GM12878 (cell line): ENCODE data around the gene KIAA1586. TPM values are rescaled to one million over a fixed set of nuclear protein-coding genes. Genes with fewer than 3 reads are reported as not detected.
"Not testable (repeated sequence)": the region's sequence is repeated elsewhere in the genome, so short reads cannot be mapped to it uniquely, and the experiment has no call there.

ENCODE experiments used
- ATAC-seq: fragments of 200-7000 bp; cut with Tn5 transposase; 3 replicates; pipeline ENCODE4 v1.9.1; 2020; ENCODE audit warnings: mild to moderate bottlenecking, moderate library complexity
- BruUV-seq: library from RNA; stranded (reverse); fragments of 400-500 nt; replicated peaks from 2 replicates; lab custom pipeline; 2021; lab: Mats Ljungman, UMichigan
- CTCF ChIA-PET: fragments of 300-600 bp; sonication (Branson Sonifier 250); formaldehyde crosslinking; extraction: SDS; loops from one replicate; lab custom pipeline; 2021; ENCODE audit warnings: inconsistent platforms; lab: Yijun Ruan, JAX
- POLR2A ChIA-PET: fragments of 350-600 bp; formaldehyde crosslinking; extraction: SDS; loops from one replicate; lab custom pipeline; 2021; ENCODE audit warnings: inconsistent platforms; lab: Charles Lee
- RAD21 ChIA-PET: fragments of 300-600 bp; sonication (Branson Sonifier 250); formaldehyde crosslinking; loops from one replicate; lab custom pipeline; 2023; ENCODE audit warnings: antibody characterized with exemption; ENCODE audit not compliant: unreplicated experiment; lab: Charles Lee
- SMC1A ChIA-PET: fragments of 300-600 bp; sonication (Branson Sonifier 250); formaldehyde crosslinking; loops from one replicate; lab custom pipeline; 2023; ENCODE audit not compliant: unreplicated experiment, uncharacterized antibody; lab: Charles Lee
- DNase-seq: peaks from one replicate; pipeline ENCODE4 v3.0.0-alpha.2; 2011; ENCODE audit warnings: low read depth, low spot score
- FAIRE-seq: peaks from 3 replicates; lab custom pipeline; 2011; peaks lifted over from hg19 to GRCh38; lab: Jason Lieb, UNC
- H2AFZ ChIP-seq: 2 replicates; pipeline ENCODE4 v1.6.0; 2011; ENCODE audit warnings: low read depth, low read length, control low read depth; ENCODE audit not compliant: control insufficient read depth
- H3K27ac ChIP-seq: 2 replicates; pipeline ENCODE4 v1.5.1; 2011; ENCODE audit warnings: control low read depth; ENCODE audit not compliant: control insufficient read depth, insufficient read depth
- H3K27me3 ChIP-seq, 2 experiments: replicated peaks in 1 of 2; 2 replicates each; pipeline versions ENCODE4 v1.6.0 to v1.6.1; 2011; ENCODE audit warnings: low read length in 1 of 2; ENCODE audit not compliant: control insufficient read depth in 2 of 2, insufficient read depth in 2 of 2
- H3K36me3 ChIP-seq, 2 experiments: 2 replicates each; pipeline ENCODE4 v1.5.1; 2011; ENCODE audit warnings: low read length in 1 of 2; ENCODE audit not compliant: control insufficient read depth in 2 of 2, insufficient read depth in 2 of 2
- H3K4me1 ChIP-seq: 2 replicates; pipeline ENCODE4 v1.6.1; 2011; ENCODE audit warnings: mild to moderate bottlenecking, low read length, moderate library complexity, mixed read lengths; ENCODE audit not compliant: control insufficient read depth, insufficient read depth
- H3K4me2 ChIP-seq: 2 replicates; pipeline ENCODE4 v1.6.0; 2011; ENCODE audit warnings: control low read depth; ENCODE audit not compliant: control insufficient read depth, insufficient read depth
- H3K4me3 ChIP-seq: fragments of 200-600 bp; sonication (generic); 2 replicates; pipeline ENCODE4 v1.5.1; 2016
- H3K79me2 ChIP-seq: 2 replicates; pipeline ENCODE4 v1.6.0; 2011; ENCODE audit warnings: low read length; ENCODE audit not compliant: control insufficient read depth, insufficient read depth
- H3K9ac ChIP-seq: 2 replicates; pipeline ENCODE4 v1.8.0; 2011; ENCODE audit warnings: low read length, control low read depth, mixed read lengths; ENCODE audit not compliant: control insufficient read depth, insufficient read depth
- H3K9me3 ChIP-seq: replicated peaks from 3 replicates; pipeline ENCODE4 v1.5.1; 2011; ENCODE audit warnings: mild to moderate bottlenecking, low read length; ENCODE audit not compliant: control insufficient read depth, insufficient read depth
- H4K20me1 ChIP-seq: 2 replicates; pipeline ENCODE4 v1.6.0; 2011; ENCODE audit not compliant: control insufficient read depth, insufficient read depth
- CBX3 ChIP-seq: fragments of 200-600 bp; sonication (generic); IDR thresholded peaks from 2 replicates; pipeline ENCODE4 v1.6.1; 2016; ENCODE audit warnings: low read depth, borderline replicate concordance
- CEBPB ChIP-seq, 2 experiments: fragments of 150-350 bp in 1 of 2; IDR thresholded peaks; 2 replicates each; pipeline ENCODE4 v1.6.1; 2012 to 2014; ENCODE audit warnings: low read depth in 2 of 2, low read length in 2 of 2, borderline replicate concordance in 1 of 2, inconsistent platforms in 1 of 2
- GATAD2B ChIP-seq: fragments of 450-650 bp; conservative IDR thresholded peaks from 2 replicates; pipeline ENCODE4 v1.6.1; 2017; ENCODE audit warnings: low read depth, mild to moderate bottlenecking, moderate library complexity
- HCFC1 ChIP-seq: fragments of 150-350 bp; IDR thresholded peaks from 2 replicates; pipeline ENCODE4 v1.6.1; 2014; ENCODE audit warnings: low read length
- SMAD1 ChIP-seq: fragments of 450-650 bp; IDR thresholded peaks from 2 replicates; pipeline ENCODE4 v1.6.1; 2018; ENCODE audit warnings: mild to moderate bottlenecking, low read depth; ENCODE audit not compliant: partially characterized antibody
- ZNF384 ChIP-seq: IDR thresholded peaks from 2 replicates; pipeline ENCODE4 v1.6.1; 2012; ENCODE audit warnings: low read depth, mild to moderate bottlenecking, low read length, improper control_type of control experiment, borderline replicate concordance
- WGBS: methylation state at CpG from one replicate; pipeline ENCODE4 v1.1.6; 2016; ENCODE audit warnings: low lambda C conversion rate; ENCODE audit not compliant: insufficient replicate concordance, insufficient coverage; ENCODE audit errors: missing lambda C conversion rate; 5-methylcytosine and 5-hydroxymethylcytosine counted together
- in situ Hi-C: fragments of 300-500 bp; cut with MboI; formaldehyde crosslinking; loops from 9 replicates; pipeline ENCODE4 v1.14.3; 2018; ENCODE audit warnings: mixed read lengths
- intact Hi-C: fragments of 100-400 bp; cut with micrococcal nuclease; formaldehyde crosslinking; loops from one replicate; pipeline ENCODE4 v1.14.2; 2022; ENCODE audit not compliant: unreplicated experiment
- polyA plus RNA-seq, 11 experiments: library from polyadenylated mRNA; depleted of rRNA in 4 of 11; unstranded in 6 of 11; stranded (reverse) in 5 of 11; fragments of >200 nt; fragmentation: Nextera tagmentation in 4 of 11; fragmentation: Illumina TruSeq in 1 of 11; extraction: Ambion mirVana in 4 of 11; extraction: Trizol in 1 of 11; gene quantifications; 1 replicate in 1 of 11; 2 replicates in 10 of 11; pipeline versions ENCODE4 v1.2.1 to v1.2.3, GENCODE V29; 2011 to 2016; ENCODE audit warnings: inconsistent platforms in 2 of 11, missing spikeins in 2 of 11, low read depth in 1 of 11
- total RNA-seq, 4 experiments: library from RNA; depleted of rRNA in 3 of 4; stranded (reverse); fragments of >200 nt in 3 of 4; fragmentation: Illumina TruSeq in 1 of 4; extraction: Trizol in 1 of 4; gene quantifications; 2 replicates each; pipeline versions ENCODE4 v1.2.1 to v1.2.3, GENCODE V29; 2013 to 2021
- TF ChIP-seq, protein P1 (sequence below): IDR thresholded peaks from 2 replicates; pipeline ENCODE4 v1.6.1; 2012; ENCODE audit warnings: low read length, inconsistent platforms
- TF ChIP-seq, protein P2 (sequence below): IDR thresholded peaks from 2 replicates; pipeline ENCODE4 v1.6.1; 2011; ENCODE audit warnings: mild to moderate bottlenecking, low read depth, low read length, moderate library complexity; ENCODE audit not compliant: insufficient replicate concordance
- TF ChIP-seq, protein P3 (sequence below): fragments of 450-650 bp; formaldehyde crosslinking; IDR thresholded peaks from 2 replicates; pipeline ENCODE4 v1.4.0; 2022; ENCODE audit warnings: mild to moderate bottlenecking, moderate library complexity

KIAA1586 gene
- total and polyA plus RNA-seq, 10 of the 15 experiments (the other 5 are each of a cell fraction or from before 2014, with no cell fraction given), result 13.1 to 33.1 (median 21.2) TPM

DNA sequence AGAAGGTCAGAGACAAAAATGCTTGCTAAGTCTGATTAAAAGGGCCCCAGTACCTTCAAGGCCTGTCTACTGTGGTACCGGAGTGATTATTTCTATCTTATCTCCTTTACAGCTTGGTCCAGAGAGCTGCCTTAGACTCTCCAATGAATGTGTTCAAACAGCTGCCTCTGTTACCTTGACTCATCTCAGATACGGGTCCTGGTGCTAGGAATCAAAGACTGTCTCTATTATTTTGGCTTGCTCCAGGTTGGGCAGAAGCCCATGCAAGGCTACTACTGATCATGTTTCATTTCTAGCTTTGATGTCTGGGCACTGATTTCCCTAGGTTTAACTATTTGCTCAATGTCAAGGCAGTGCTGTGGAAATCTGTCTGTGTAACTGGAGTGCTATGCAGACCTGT lies 38.4 kb upstream of the KIAA1586 start:
- not testable (repeated sequence) for FAIRE-seq
- CTCF ChIA-PET, result interaction anchor here (1.2 kb wide), 1 partner anchor 104 kb away, joined by 3 read pairs; no protein-coding TSS in a partner anchor

DNA sequence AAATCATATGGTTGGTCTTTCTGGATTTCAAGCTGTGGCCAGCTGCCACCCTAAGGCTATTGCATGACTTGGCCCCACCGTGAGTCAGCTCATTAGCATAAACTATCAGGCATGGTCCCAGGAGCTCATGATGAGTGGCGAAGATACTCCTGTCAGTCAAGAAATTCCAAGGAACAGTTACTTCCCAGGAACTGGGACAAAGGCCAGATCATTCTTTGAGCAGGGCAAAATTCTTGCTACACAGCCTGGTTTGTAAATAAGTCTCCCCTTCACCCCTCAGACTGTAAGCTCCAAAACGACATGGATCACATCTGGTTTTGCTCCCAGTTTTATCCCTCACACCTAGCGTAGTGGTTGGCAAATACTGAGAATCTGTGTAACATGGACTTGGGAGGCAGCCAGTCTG lies 33.0 kb upstream of the KIAA1586 start:
- ChIA-PET RAD21 (interaction anchor here (0.8 kb wide), 1 partner anchor 111 kb away, joined by 3 read pairs; no protein-coding TSS in a partner anchor), SMC1A (interaction anchor here (0.9 to 1.3 kb wide), 4 partner anchors 24 to 111 kb away, joined by 3 to 4 read pairs (median 3); no protein-coding TSS in a partner anchor), POLR2A (no interaction called here), CTCF (interaction anchor here (0.6 to 2.0 kb wide), 3 partner anchors 96 to 122 kb away, joined by 3 to 6 read pairs (median 3); no protein-coding TSS in a partner anchor)
- Histone ChIP-seq H3K79me2 (no peaks in the 10 kb centered on the region), H3K4me1 (no peaks in the 10 kb centered on the region), H2AFZ (no peak overlapping the region), H3K9me3 (no peaks in the 10 kb centered on the region), H3K36me3 (no peaks in the 10 kb centered on the region), H3K27ac (no peak overlapping the region), H3K9ac (no peak overlapping the region), H4K20me1 (no peaks in the 10 kb centered on the region), H3K4me2 (no peak overlapping the region), H3K27me3 (no peaks in the 10 kb centered on the region), H3K4me3 (no peak overlapping the region)
- no peak for FAIRE-seq
- ATAC-seq, result no peak
- TF ChIP-seq CEBPB (IDR thresholded peaks at IDR 0.05; ENCODE audit: borderline replicate concordance in 1 of 2, low read depth in 2 of 2, low read length in 2 of 2), result no peak
- TF ChIP-seq, protein P1, sequence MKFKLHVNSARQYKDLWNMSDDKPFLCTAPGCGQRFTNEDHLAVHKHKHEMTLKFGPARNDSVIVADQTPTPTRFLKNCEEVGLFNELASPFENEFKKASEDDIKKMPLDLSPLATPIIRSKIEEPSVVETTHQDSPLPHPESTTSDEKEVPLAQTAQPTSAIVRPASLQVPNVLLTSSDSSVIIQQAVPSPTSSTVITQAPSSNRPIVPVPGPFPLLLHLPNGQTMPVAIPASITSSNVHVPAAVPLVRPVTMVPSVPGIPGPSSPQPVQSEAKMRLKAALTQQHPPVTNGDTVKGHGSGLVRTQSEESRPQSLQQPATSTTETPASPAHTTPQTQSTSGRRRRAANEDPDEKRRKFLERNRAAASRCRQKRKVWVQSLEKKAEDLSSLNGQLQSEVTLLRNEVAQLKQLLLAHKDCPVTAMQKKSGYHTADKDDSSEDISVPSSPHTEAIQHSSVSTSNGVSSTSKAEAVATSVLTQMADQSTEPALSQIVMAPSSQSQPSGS, result no peak
- TF ChIP-seq CBX3, result no peak
- TF ChIP-seq, protein P2, sequence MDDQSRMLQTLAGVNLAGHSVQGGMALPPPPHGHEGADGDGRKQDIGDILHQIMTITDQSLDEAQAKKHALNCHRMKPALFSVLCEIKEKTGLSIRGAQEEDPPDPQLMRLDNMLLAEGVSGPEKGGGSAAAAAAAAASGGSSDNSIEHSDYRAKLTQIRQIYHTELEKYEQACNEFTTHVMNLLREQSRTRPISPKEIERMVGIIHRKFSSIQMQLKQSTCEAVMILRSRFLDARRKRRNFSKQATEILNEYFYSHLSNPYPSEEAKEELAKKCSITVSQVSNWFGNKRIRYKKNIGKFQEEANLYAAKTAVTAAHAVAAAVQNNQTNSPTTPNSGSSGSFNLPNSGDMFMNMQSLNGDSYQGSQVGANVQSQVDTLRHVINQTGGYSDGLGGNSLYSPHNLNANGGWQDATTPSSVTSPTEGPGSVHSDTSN, result no peak
- no peak for TF ChIP-seq GATAD2B
- TF ChIP-seq ZNF384, result no peak
- no peak for TF ChIP-seq SMAD1
- no peak for TF ChIP-seq HCFC1
- TF ChIP-seq, protein P3, sequence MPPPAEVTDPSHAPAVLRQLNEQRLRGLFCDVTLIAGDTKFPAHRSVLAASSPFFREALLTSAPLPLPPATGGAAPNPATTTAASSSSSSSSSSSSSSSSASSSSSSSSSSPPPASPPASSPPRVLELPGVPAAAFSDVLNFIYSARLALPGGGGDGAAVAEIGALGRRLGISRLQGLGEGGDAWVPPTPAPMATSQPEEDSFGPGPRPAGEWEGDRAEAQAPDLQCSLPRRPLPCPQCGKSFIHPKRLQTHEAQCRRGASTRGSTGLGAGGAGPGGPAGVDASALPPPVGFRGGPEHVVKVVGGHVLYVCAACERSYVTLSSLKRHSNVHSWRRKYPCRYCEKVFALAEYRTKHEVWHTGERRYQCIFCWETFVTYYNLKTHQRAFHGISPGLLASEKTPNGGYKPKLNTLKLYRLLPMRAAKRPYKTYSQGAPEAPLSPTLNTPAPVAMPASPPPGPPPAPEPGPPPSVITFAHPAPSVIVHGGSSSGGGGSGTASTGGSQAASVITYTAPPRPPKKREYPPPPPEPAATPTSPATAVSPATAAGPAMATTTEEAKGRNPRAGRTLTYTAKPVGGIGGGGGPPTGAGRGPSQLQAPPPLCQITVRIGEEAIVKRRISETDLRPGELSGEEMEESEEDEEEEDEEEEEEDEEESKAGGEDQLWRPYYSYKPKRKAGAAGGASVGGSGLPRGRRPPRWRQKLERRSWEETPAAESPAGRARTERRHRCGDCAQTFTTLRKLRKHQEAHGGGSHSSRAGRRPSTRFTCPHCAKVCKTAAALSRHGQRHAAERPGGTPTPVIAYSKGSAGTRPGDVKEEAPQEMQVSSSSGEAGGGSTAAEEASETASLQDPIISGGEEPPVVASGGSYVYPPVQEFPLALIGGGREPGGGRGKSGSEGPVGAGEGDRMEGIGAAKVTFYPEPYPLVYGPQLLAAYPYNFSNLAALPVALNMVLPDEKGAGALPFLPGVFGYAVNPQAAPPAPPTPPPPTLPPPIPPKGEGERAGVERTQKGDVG (CRISPR knock-in tag), result no peak
- in situ Hi-C loops (no loop called here), intact Hi-C loops (no loop called here)
- 44% methylated on average over 4 of the region's 4 CpGs for WGBS
- DNase-seq, result no peak
- BruUV-seq, result no TSS peak

More for the DNA sequence above, 38.4 kb upstream of the KIAA1586 start:
- SMC1A ChIA-PET, H3K4me2 ChIP-seq, H3K79me2 ChIP-seq, H3K36me3 ChIP-seq, H3K27ac ChIP-seq, BruUV-seq, RAD21 ChIA-PET, POLR2A ChIA-PET, DNase-seq, H3K4me3 ChIP-seq, H3K27me3 ChIP-seq, intact Hi-C loops, H3K4me1 ChIP-seq, ATAC-seq, H3K9me3 ChIP-seq, H4K20me1 ChIP-seq, in situ Hi-C loops, H2AFZ ChIP-seq, H3K9ac ChIP-seq: not testable (repeated sequence)
- 66% methylated on average over 2 of the region's 2 CpGs for WGBS
